OCI-LY3 (cell line): ENCODE data around the gene RPUSD1.

ENCODE experiments used
- H2AFZ ChIP-seq: fragments of 200-600, 300-600 bp; shearing (Covaris generic); 2 replicates; pipeline ENCODE4 v1.6.0; 2014; ENCODE audit warnings: antibody characterized with exemption, low read depth, low read length
- H3K27ac ChIP-seq: fragments of 200-600, 300-600 bp; sonication (generic); 2 replicates; pipeline ENCODE4 v1.5.1; 2014; ENCODE audit warnings: mild to moderate bottlenecking, low read length, moderate library complexity, mixed read lengths
- H3K27me3 ChIP-seq: fragments of 200-600, 300-600 bp; sonication (generic); 2 replicates; pipeline ENCODE4 v1.6.1; 2014; ENCODE audit warnings: low read depth, low read length, mixed read lengths
- H3K36me3 ChIP-seq: fragments of 200-600, 300-600 bp; sonication (generic); replicated peaks from 2 replicates; pipeline ENCODE3; 2014; ENCODE audit warnings: low read depth, low read length, mixed read lengths
- H3K4me1 ChIP-seq: fragments of 300-600, 200-600 bp; sonication (generic); 2 replicates; pipeline ENCODE4 v1.6.1; 2014; ENCODE audit warnings: low read length, mixed read lengths
- H3K4me2 ChIP-seq: fragments of 200-600, 300-600 bp; sonication (generic); 2 replicates; pipeline ENCODE4 v1.6.1; 2014; ENCODE audit warnings: low read length, mixed read lengths
- H3K4me3 ChIP-seq: fragments of 300-600, 200-600 bp; sonication (generic); 2 replicates; pipeline ENCODE4 v1.5.1; 2014; ENCODE audit warnings: antibody characterized with exemption, mild to moderate bottlenecking, low read length, moderate library complexity
- H3K79me2 ChIP-seq: fragments of 300-600, 200-600 bp; shearing (Covaris generic); 2 replicates; pipeline ENCODE4 v1.6.1; 2014; ENCODE audit warnings: mild to moderate bottlenecking, low read length, mixed read lengths
- H3K9ac ChIP-seq: fragments of 300-600, 200-600 bp; shearing (Covaris generic); 2 replicates; pipeline ENCODE4 v1.6.0; 2014; ENCODE audit warnings: mild to moderate bottlenecking, low read length, moderate library complexity
- H3K9me3 ChIP-seq: fragments of 200-600, 300-600 bp; shearing (Covaris generic); 2 replicates; pipeline ENCODE4 v1.6.1; 2014; ENCODE audit warnings: low read length, mixed read lengths; ENCODE audit not compliant: insufficient read depth
- H4K20me1 ChIP-seq: fragments of 200-600, 300-600 bp; sonication (generic); 2 replicates; pipeline ENCODE4 v1.6.1; 2016; ENCODE audit warnings: low read length, mixed read lengths; ENCODE audit not compliant: insufficient read depth
- EZH2phosphoT487 ChIP-seq: fragments of 200-600 bp; shearing (Covaris generic); IDR thresholded peaks from 2 replicates; pipeline ENCODE4 v1.6.1; 2018; ENCODE audit warnings: antibody characterized with exemption, mixed run types, low read depth
- TF ChIP-seq, protein P1 (sequence below): fragments of 200-600, 300-600 bp; sonication (generic); IDR thresholded peaks from 2 replicates; pipeline ENCODE4 v1.5.1; 2014; ENCODE audit warnings: antibody characterized with exemption, low read length, low read depth

RPUSD1 gene

DNA sequence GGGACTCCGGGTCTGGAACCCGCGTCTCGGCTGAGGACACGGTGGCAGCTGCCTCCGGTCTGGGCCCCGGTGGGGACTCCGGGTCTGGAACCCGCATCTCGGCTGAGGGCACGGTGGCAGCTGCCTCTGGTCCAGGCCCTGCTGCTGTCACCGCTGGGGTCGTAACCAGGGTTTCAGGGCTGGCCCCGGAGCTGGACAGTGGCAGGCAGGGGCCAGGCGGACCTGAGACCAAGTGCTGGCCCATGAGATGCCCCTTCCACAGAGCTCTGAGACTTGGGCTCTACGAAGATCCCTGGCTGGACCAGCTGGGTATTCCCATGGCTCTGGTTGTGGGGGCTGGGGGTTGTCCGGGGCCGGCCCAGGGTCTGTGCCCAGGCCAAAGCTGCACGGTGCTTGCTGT lies 3.8 kb downstream of the RPUSD1 start:
- Histone ChIP-seq H3K9ac (no peak overlapping the region), H3K9me3 (no peaks in the 10 kb centered on the region), H3K4me2 (no peak overlapping the region), H3K36me3 (no peaks in the 10 kb centered on the region), H2AFZ (no peak overlapping the region), H3K27me3 (peaks cover 6% of the 10 kb centered on the region; the same call in 1 of the 2 replicates), H3K79me2 (peaks cover 23% of the 10 kb centered on the region), H3K4me1 (peaks cover 10% of the 10 kb centered on the region), H3K4me3 (no peak overlapping the region), H3K27ac (no peak overlapping the region), H4K20me1 (no peaks in the 10 kb centered on the region)
- TF ChIP-seq EZH2phosphoT487: no peak

DNA sequence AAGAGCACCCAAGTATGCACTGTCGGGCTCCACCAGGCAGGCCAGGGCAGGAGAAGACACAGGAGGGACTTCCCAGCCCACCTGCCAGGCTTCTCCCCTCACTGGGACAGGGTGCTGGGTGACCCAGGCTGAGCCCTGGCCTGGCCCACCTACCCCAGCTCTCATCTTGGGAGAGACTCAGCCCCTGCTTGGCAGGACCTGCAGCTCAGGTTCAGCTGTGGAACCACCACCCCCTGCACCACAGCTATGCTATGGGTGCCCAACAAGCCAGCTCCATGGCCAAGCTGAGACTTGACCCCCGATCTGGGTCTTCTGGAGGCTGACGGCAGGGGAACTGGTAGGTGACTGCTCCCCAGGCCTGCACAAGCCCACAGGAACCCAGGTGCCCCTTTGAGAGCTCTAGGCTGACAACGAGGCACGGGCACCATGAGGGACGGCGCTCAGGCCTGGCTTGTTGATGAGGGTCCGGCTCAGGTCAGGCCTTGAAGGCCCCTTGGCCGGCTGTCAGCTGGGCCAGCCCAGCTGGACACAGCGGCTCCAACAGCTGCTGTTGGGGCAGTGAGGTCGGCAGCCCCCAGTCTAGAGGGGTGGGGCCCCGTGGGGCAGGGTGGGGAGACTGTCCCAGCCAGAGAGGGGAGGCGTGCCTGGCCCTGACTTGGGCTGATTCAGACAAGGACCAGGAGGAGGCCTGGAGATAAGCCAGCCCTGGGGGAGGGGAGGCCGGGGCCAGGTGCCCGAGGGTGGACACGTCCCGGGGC lies 4.6 kb downstream of the RPUSD1 start:
- no peaks in the 10 kb centered on the region for H4K20me1 ChIP-seq
- H3K9ac ChIP-seq: no peak overlapping the region
- H3K79me2 ChIP-seq: peaks cover 14% of the 10 kb centered on the region
- TF ChIP-seq, protein P1, sequence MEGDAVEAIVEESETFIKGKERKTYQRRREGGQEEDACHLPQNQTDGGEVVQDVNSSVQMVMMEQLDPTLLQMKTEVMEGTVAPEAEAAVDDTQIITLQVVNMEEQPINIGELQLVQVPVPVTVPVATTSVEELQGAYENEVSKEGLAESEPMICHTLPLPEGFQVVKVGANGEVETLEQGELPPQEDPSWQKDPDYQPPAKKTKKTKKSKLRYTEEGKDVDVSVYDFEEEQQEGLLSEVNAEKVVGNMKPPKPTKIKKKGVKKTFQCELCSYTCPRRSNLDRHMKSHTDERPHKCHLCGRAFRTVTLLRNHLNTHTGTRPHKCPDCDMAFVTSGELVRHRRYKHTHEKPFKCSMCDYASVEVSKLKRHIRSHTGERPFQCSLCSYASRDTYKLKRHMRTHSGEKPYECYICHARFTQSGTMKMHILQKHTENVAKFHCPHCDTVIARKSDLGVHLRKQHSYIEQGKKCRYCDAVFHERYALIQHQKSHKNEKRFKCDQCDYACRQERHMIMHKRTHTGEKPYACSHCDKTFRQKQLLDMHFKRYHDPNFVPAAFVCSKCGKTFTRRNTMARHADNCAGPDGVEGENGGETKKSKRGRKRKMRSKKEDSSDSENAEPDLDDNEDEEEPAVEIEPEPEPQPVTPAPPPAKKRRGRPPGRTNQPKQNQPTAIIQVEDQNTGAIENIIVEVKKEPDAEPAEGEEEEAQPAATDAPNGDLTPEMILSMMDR: no peak
- no peak for TF ChIP-seq EZH2phosphoT487
- no peak overlapping the region for H3K4me2 ChIP-seq
- peaks cover 6% of the 10 kb centered on the region for H3K4me1 ChIP-seq
- no peak overlapping the region for H2AFZ ChIP-seq
- peaks cover 11% of the 10 kb centered on the region for H3K27me3 ChIP-seq
- H3K27ac ChIP-seq: no peak overlapping the region
- H3K36me3 ChIP-seq: no peaks in the 10 kb centered on the region
- no peaks in the 10 kb centered on the region for H3K9me3 ChIP-seq
- H3K4me3 ChIP-seq: no peak overlapping the region

DNA sequence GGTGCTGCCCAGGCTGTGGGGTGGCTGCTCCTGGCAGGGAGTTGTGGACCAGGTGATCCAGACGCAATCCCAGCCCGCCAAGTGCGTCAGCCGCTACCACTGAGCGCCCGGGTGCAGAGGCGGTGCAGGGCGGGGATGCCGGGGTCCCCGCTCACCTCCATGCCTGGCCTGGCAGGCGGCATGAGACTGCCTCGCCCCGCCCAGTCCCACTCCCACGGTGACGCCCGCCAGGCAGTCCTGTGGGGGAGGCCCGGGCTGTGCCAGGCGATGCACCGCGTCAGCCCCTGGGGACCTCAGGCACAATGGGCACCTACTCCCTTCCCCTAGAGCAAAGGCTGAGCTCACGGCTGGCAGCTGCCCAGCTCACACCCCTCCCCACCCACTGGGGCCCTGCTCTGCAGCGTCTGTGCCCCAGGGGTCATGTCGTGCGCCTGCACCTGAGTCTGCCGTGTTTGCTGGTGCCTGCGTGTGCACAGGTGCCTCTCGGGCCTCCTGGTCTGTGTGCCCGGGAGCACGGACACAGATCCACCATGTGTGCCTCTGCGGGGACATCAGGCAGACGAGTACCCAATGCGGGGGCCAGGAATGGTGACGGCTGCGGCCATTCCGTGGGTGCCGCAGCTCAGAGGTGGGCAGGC lies 5.3 kb downstream of the RPUSD1 start:
- no peaks in the 10 kb centered on the region for H3K36me3 ChIP-seq

DNA sequence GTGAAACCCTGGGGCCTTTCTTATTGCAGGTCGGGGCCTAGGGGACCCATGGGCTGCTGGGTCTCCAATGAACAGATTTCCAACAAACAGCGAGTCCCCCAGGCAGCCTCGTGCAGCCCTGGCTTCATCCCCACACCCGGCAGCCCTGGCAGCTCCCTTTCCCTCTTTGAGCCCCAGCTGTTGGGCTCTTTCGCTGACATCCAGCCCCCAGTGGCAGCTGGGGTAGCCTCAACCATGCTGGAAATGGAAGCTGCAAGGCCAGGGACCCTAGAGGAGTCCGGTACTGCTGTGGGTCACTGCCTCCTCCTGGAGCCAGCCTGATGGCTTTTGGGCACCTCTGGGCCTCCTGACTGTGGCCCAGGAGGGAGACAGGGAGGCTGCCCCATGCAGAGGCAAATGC lies 5.9 kb downstream of the RPUSD1 start:
- Histone ChIP-seq H2AFZ (no peak overlapping the region), H3K79me2 (peaks cover 5% of the 10 kb centered on the region), H3K9ac (no peak overlapping the region), H3K27ac (no peak overlapping the region), H3K4me2 (no peak overlapping the region), H3K27me3 (peaks cover 20% of the 10 kb centered on the region), H3K36me3 (no peaks in the 10 kb centered on the region), H4K20me1 (no peaks in the 10 kb centered on the region), H3K4me3 (no peak overlapping the region), H3K9me3 (no peaks in the 10 kb centered on the region), H3K4me1 (peaks cover 4% of the 10 kb centered on the region)
- TF ChIP-seq EZH2phosphoT487: no peak
- TF ChIP-seq, protein P1: no peak

More for the DNA sequence above, 5.3 kb downstream of the RPUSD1 start:
- H3K9ac ChIP-seq: no peak overlapping the region
- peaks cover 11% of the 10 kb centered on the region for H3K79me2 ChIP-seq
- peaks cover 17% of the 10 kb centered on the region for H3K27me3 ChIP-seq
- peaks cover 6% of the 10 kb centered on the region for H3K4me1 ChIP-seq
- H3K27ac ChIP-seq: no peak overlapping the region
- TF ChIP-seq, protein P1: no peak
- TF ChIP-seq EZH2phosphoT487: no peak
- H2AFZ ChIP-seq: no peak overlapping the region
- H3K9me3 ChIP-seq: no peaks in the 10 kb centered on the region
- no peak overlapping the region for H3K4me3 ChIP-seq
- H3K4me2 ChIP-seq: no peak overlapping the region
- H4K20me1 ChIP-seq: no peaks in the 10 kb centered on the region
